MCF 10A (cell line): ENCODE measurements around the gene CHST6. TPM values are rescaled to one million over a fixed set of nuclear protein-coding genes. Genes with fewer than 3 reads are reported as not detected.
"Not testable (repeated sequence)": the region's sequence is repeated elsewhere in the genome, so short reads cannot be mapped to it uniquely, and the experiment has no call there.

Experiments used
- BruUV-seq: library from RNA; stranded (reverse); fragments of 400-500 nt; replicated peaks from 2 replicates; lab custom pipeline; 2021; lab: Mats Ljungman, UMichigan
- CTCF ChIA-PET: fragments of 300-600 bp; sonication (Branson Sonifier 250); formaldehyde crosslinking; extraction: SDS; loops from one replicate; lab custom pipeline; 2021; ENCODE audit warnings: antibody characterized with exemption, inconsistent platforms; lab: Yijun Ruan, JAX
- POLR2A ChIA-PET: fragments of 300-600, 350-650 bp; sonication (Branson Sonifier 250); formaldehyde crosslinking; extraction: SDS; loops from one replicate; lab custom pipeline; 2020; ENCODE audit warnings: antibody characterized with exemption, inconsistent platforms; lab: Yijun Ruan, JAX
- DNase-seq: peaks from one replicate; pipeline ENCODE4 v3.0.0-alpha.2; 2018; ENCODE audit not compliant: unreplicated experiment
- H3K27ac Mint-ChIP-seq: one replicate; pipeline ENCODE4 v1.8.0; 2022; ENCODE audit warnings: mild to moderate bottlenecking, low read depth, mixed read lengths; ENCODE audit not compliant: unreplicated experiment
- H3K27me3 Mint-ChIP-seq: one replicate; pipeline ENCODE4 v1.8.0; 2022; ENCODE audit warnings: mixed read lengths; ENCODE audit not compliant: insufficient read depth, unreplicated experiment
- H3K36me3 Mint-ChIP-seq: one replicate; pipeline ENCODE4 v1.8.0; 2022; ENCODE audit warnings: mild to moderate bottlenecking, moderate library complexity, mixed read lengths; ENCODE audit not compliant: insufficient read depth, unreplicated experiment
- H3K4me1 Mint-ChIP-seq: one replicate; pipeline ENCODE4 v1.8.0; 2022; ENCODE audit warnings: mixed read lengths; ENCODE audit not compliant: insufficient read depth, unreplicated experiment
- H3K4me3 Mint-ChIP-seq: one replicate; pipeline ENCODE4 v1.8.0; 2022; ENCODE audit warnings: mild to moderate bottlenecking, moderate library complexity, mixed read lengths; ENCODE audit not compliant: unreplicated experiment
- H3K9me3 Mint-ChIP-seq: one replicate; pipeline ENCODE4 v1.8.0; 2022; ENCODE audit warnings: mixed read lengths; ENCODE audit not compliant: unreplicated experiment
- CTCF ChIP-seq: fragments of 200-600 bp; IDR thresholded peaks from one replicate; pipeline ENCODE4 v1.8.0; 2022; ENCODE audit warnings: antibody characterized with exemption, mild to moderate bottlenecking; ENCODE audit not compliant: unreplicated experiment
- intact Hi-C: fragments of 100-400 bp; cut with micrococcal nuclease; formaldehyde crosslinking; loops from 2 replicates; pipeline ENCODE4 v1.14.1; 2022
- total RNA-seq: library from RNA; stranded (reverse); gene quantifications from 2 replicates; pipeline ENCODE4 v1.2.3, GENCODE V29; 2022

Gene CHST6
- total RNA-seq, 1 experiment from 2014 or later, result 0.16 TPM

- Mint-ChIP-seq H3K4me3 (peak within 1 kb of the TSS; percentile 95), H3K27me3 (no peaks in the 10 kb centered on the region), H3K36me3 (peaks cover 23% of the 10 kb centered on the region), H3K9me3 (no peaks in the 10 kb centered on the region), H3K27ac (peak within 1 kb of the TSS; percentile 92), H3K4me1 (peaks cover 32% of the 10 kb centered on the region)
- intact Hi-C loops, result loop anchor here (1.0 to 2.0 kb wide), 2 partner anchors 90 to 265 kb away; no protein-coding TSS in a partner anchor
- peak; percentile 99 for TF ChIP-seq CTCF
- BruUV-seq, result no TSS peak
- ChIA-PET POLR2A (interaction anchor here (0.6 to 2.7 kb wide), 19 partner anchors 11 to 767 kb away, joined by 3 to 27 read pairs (median 4); partner anchors contain the start of genes ADAT1, CFDP1, GABARAPL2 and TMEM231), CTCF (interaction anchor here (0.5 to 3.3 kb wide), 58 partner anchors 9 to 475 kb away, joined by 3 to 27 read pairs (median 4); partner anchors contain the start of gene CHST5)
- DNase-seq, result peak; percentile 99
Observed at GRCh38 chr16:75464122-75464918, 30.9 kb downstream of the CHST6 start, which contains the start of gene TMEM170A. TMEM170A (minus strand) TSS chr16:75464689; CDS start chr16:75464600, 89 bp downstream.

GRCh38 chr16:75463389-75464121 is 31.7 kb downstream of the CHST6 start:
- H3K4me1 Mint-ChIP-seq, result peaks cover 32% of the 10 kb centered on the region
- H3K9me3 Mint-ChIP-seq, H3K27me3 Mint-ChIP-seq: not testable (repeated sequence)
- H3K36me3 Mint-ChIP-seq, result peaks cover 23% of the 10 kb centered on the region
- peak overlapping the region; percentile 95 for H3K4me3 Mint-ChIP-seq
- ChIA-PET POLR2A (interaction anchor here (0.7 to 2.7 kb wide), 14 partner anchors 10 to 767 kb away, joined by 3 to 27 read pairs (median 4); partner anchors contain the start of genes ADAT1, CFDP1, GABARAPL2 and TMEM231), CTCF (interaction anchor here (0.6 to 3.0 kb wide), 21 partner anchors 10 to 474 kb away, joined by 3 to 16 read pairs (median 3); no protein-coding TSS in a partner anchor)
- intact Hi-C loops, result loop anchor here (1.0 to 2.0 kb wide), 2 partner anchors 91 to 264 kb away; no protein-coding TSS in a partner anchor
- peak; percentile 31 for DNase-seq
- TSS peak; percentile 38 for BruUV-seq
- peak overlapping the region; percentile 92 for H3K27ac Mint-ChIP-seq

GRCh38 chr16:75462806-75463205 is 32.4 kb downstream of the CHST6 start:
- no peak for DNase-seq
- H3K9me3 Mint-ChIP-seq, result no peaks in the 10 kb centered on the region
- H3K4me3 Mint-ChIP-seq, result peak overlapping the region; percentile 95
- CTCF ChIA-PET, result interaction anchor here (0.6 to 1.1 kb wide), 2 partner anchors 19 to 55 kb away, joined by 3 to 4 read pairs; no protein-coding TSS in a partner anchor
- intact Hi-C loops, result no loop called here
- H3K27ac Mint-ChIP-seq, result peak overlapping the region; percentile 92
- peaks cover 23% of the 10 kb centered on the region for H3K36me3 Mint-ChIP-seq
- peaks cover 37% of the 10 kb centered on the region for H3K4me1 Mint-ChIP-seq
- H3K27me3 Mint-ChIP-seq, result no peaks in the 10 kb centered on the region
- POLR2A ChIA-PET, result interaction anchor here (0.6 to 1.7 kb wide), 6 partner anchors 20 to 213 kb away, joined by 3 to 22 read pairs (median 3); partner anchors contain the start of gene CFDP1
- BruUV-seq, result no TSS peak
- TF ChIP-seq CTCF, result no peak

- no peak for TF ChIP-seq CTCF
- Mint-ChIP-seq H3K36me3 (peaks cover 23% of the 10 kb centered on the region), H3K4me1 (peaks cover 37% of the 10 kb centered on the region), H3K27ac (no peak overlapping the region), H3K27me3 (no peaks in the 10 kb centered on the region), H3K9me3 (no peaks in the 10 kb centered on the region), H3K4me3 (no peak overlapping the region)
- ChIA-PET POLR2A (no interaction called here), CTCF (no interaction called here)
- no peak for DNase-seq
- intact Hi-C loops, result no loop called here
- BruUV-seq, result no TSS peak
Observed at GRCh38 chr16:75461575-75461974, 33.7 kb downstream of the CHST6 start.
